PFSK-1 (cell line): Measurements from ENCODE around the gene CLBA1.

Source experiments
- POLR2AphosphoS5 ChIP-seq: IDR thresholded peaks from 2 replicates; pipeline ENCODE4 v1.6.1; 2012; ENCODE audit warnings: low read depth, mild to moderate bottlenecking, control low read depth, low read length, moderate library complexity
- REST ChIP-seq, 2 experiments: IDR thresholded peaks; 2 replicates each; pipeline versions ENCODE4 v1.6.1 to v1.8.0; 2011 to 2012; ENCODE audit warnings: low read depth in 2 of 2, low read length in 2 of 2, control low read depth in 1 of 2, inconsistent platforms in 1 of 2, mild to moderate bottlenecking in 1 of 2, moderate library complexity in 1 of 2; ENCODE audit not compliant: insufficient read depth in 1 of 2
- SIN3A ChIP-seq: IDR thresholded peaks from 2 replicates; pipeline ENCODE4 v1.6.1; 2012; ENCODE audit warnings: mild to moderate bottlenecking, low read length, moderate library complexity, borderline replicate concordance; ENCODE audit not compliant: insufficient read depth
- TAF1 ChIP-seq: IDR thresholded peaks from 2 replicates; pipeline ENCODE4 v1.6.1; 2012; ENCODE audit warnings: low read length, control low read depth, borderline replicate concordance; ENCODE audit not compliant: insufficient read depth

DNA sequence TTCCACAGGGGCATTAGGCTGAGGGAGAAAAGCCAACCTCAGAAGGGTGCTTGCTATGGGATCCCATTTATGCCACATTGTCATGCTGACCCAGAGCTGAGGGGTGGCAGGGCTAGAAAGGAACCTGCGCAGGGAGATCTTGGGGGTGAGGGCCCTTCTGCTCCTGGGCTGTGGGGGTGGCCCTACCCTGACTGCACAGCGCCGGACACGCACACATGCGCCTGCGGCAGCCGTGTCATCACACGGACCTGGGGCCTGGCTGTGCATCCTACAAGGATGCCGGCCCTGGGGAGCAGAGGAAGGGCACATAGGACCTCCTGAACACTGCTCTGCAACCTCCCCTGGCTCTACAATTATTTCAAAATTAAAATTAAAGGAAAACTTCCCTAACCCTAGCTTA lies 28.4 kb downstream of the CLBA1 start:
- TF ChIP-seq SIN3A: no peak
- no peak for TF ChIP-seq POLR2AphosphoS5
- no peak for TF ChIP-seq REST (IDR thresholded peaks at IDR 0.05; ENCODE audit: insufficient read depth in 1 of 2, low read depth in 2 of 2, low read length in 2 of 2)
- TF ChIP-seq TAF1: no peak
